CD4-positive, alpha-beta T cell treated with Interleukin-17A for 4 hours (primary cell): ENCODE data around the gene SPDYC.
"Not testable (repeated sequence)": the region's sequence is repeated elsewhere in the genome, so short reads cannot be mapped to it uniquely, and the experiment has no call there.

Experiments used
- DNase-seq: peaks from one replicate; pipeline ENCODE4 v3.0.0-alpha.2; 2020; ENCODE audit warnings: mixed read lengths

SPDYC gene

GRCh38 chr11:65134952-65135632 lies 34.9 kb upstream of the SPDYC start:
- peak; percentile 83 for DNase-seq

- no peak for DNase-seq
These were observed 34.3 kb upstream of the SPDYC start for GRCh38 chr11:65135633-65136145.

GRCh38 chr11:65136515-65137096 lies 33.4 kb upstream of the SPDYC start:
- no peak for DNase-seq

- no peak for DNase-seq
These were observed 28.0 kb upstream of the SPDYC start for GRCh38 chr11:65141896-65142494.

- DNase-seq, result no peak
These were observed 22.5 kb upstream of the SPDYC start for GRCh38 chr11:65147352-65148075.

- DNase-seq, result no peak
These were observed 21.4 kb upstream of the SPDYC start for GRCh38 chr11:65148657-65149056.

GRCh38 chr11:65150131-65150508 lies 19.9 kb upstream of the SPDYC start:
- not testable (repeated sequence) for DNase-seq

GRCh38 chr11:65150509-65151299 lies 19.3 kb upstream of the SPDYC start:
- DNase-seq, result peak; percentile 14

- DNase-seq, result no peak
These were observed 18.6 kb upstream of the SPDYC start for GRCh38 chr11:65151331-65151899.

- no peak for DNase-seq
These were observed 17.9 kb upstream of the SPDYC start for GRCh38 chr11:65152122-65152521.

GRCh38 chr11:65156256-65156655 lies 13.8 kb upstream of the SPDYC start:
- no peak for DNase-seq

- DNase-seq, result no peak
These were observed 13.1 kb upstream of the SPDYC start for GRCh38 chr11:65156926-65157325.

GRCh38 chr11:65157336-65157735 lies 12.7 kb upstream of the SPDYC start:
- no peak for DNase-seq

GRCh38 chr11:65159012-65159411 lies 11.0 kb upstream of the SPDYC start:
- DNase-seq, result no peak

GRCh38 chr11:65160643-65161042 lies 9.4 kb upstream of the SPDYC start:
- no peak for DNase-seq

GRCh38 chr11:65163684-65164083 lies 6.3 kb upstream of the SPDYC start:
- DNase-seq, result no peak

- DNase-seq, result no peak
These were observed 4.4 kb upstream of the SPDYC start for GRCh38 chr11:65165410-65166317.

- DNase-seq, result no peak
These were observed 3.1 kb upstream of the SPDYC start for GRCh38 chr11:65166893-65167292.

GRCh38 chr11:65167656-65168055 lies 2.4 kb upstream of the SPDYC start:
- DNase-seq, result no peak

GRCh38 chr11:65169164-65169641 lies 830 bp upstream of the SPDYC start:
- no peak for DNase-seq

- no peak for DNase-seq
These were observed 2.6 kb downstream of the SPDYC start for GRCh38 chr11:65172600-65172999.
